ENCODE data around the gene TNFAIP8. TPM values are rescaled to one million over a fixed set of nuclear protein-coding genes. Genes with fewer than 3 reads are reported as not detected.

TNFAIP8 gene
- total RNA-seq, 1 donor from 2014 or later, result 40.0 TPM

GRCh38 chr5:119359737-119360413 lies 4.1 kb downstream of the TNFAIP8 start:
- H3K4me3 ChIP-seq (ENCODE audit: low read depth, low read length), result no peak overlapping the region
- no peaks in the 10 kb centered on the region for H3K36me3 ChIP-seq (ENCODE audit: control insufficient read depth, insufficient read depth, low read length)
- TF ChIP-seq, protein P1, sequence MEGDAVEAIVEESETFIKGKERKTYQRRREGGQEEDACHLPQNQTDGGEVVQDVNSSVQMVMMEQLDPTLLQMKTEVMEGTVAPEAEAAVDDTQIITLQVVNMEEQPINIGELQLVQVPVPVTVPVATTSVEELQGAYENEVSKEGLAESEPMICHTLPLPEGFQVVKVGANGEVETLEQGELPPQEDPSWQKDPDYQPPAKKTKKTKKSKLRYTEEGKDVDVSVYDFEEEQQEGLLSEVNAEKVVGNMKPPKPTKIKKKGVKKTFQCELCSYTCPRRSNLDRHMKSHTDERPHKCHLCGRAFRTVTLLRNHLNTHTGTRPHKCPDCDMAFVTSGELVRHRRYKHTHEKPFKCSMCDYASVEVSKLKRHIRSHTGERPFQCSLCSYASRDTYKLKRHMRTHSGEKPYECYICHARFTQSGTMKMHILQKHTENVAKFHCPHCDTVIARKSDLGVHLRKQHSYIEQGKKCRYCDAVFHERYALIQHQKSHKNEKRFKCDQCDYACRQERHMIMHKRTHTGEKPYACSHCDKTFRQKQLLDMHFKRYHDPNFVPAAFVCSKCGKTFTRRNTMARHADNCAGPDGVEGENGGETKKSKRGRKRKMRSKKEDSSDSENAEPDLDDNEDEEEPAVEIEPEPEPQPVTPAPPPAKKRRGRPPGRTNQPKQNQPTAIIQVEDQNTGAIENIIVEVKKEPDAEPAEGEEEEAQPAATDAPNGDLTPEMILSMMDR (IDR thresholded peaks at IDR 0.05; ENCODE audit: insufficient read depth, low read length, poor library complexity, severe bottlenecking), result no peak
- no peaks in the 10 kb centered on the region for H3K27me3 ChIP-seq (ENCODE audit: control insufficient read depth, insufficient read depth, low read length)
- DNase-seq (ENCODE audit: low read depth), result no peak

- Histone ChIP-seq H3K27me3 (ENCODE audit: control insufficient read depth, insufficient read depth, low read length) (no peaks in the 10 kb centered on the region), H3K36me3 (ENCODE audit: control insufficient read depth, insufficient read depth, low read length) (no peaks in the 10 kb centered on the region), H3K4me3 (ENCODE audit: low read depth, low read length) (no peak overlapping the region)
- TF ChIP-seq, protein P1 (IDR thresholded peaks at IDR 0.05; ENCODE audit: insufficient read depth, low read length, poor library complexity, severe bottlenecking), result no peak
- no peak for DNase-seq (ENCODE audit: low read depth)
Observed at GRCh38 chr5:119360905-119361593, 5.2 kb downstream of the TNFAIP8 start.

GRCh38 chr5:119361594-119362125 lies 5.8 kb downstream of the TNFAIP8 start:
- DNase-seq (ENCODE audit: low read depth), result no peak
- no peak overlapping the region for H3K4me3 ChIP-seq (ENCODE audit: low read depth, low read length)
- H3K36me3 ChIP-seq (ENCODE audit: control insufficient read depth, insufficient read depth, low read length), result no peaks in the 10 kb centered on the region
- TF ChIP-seq, protein P1 (IDR thresholded peaks at IDR 0.05; ENCODE audit: insufficient read depth, low read length, poor library complexity, severe bottlenecking), result no peak
- H3K27me3 ChIP-seq (ENCODE audit: control insufficient read depth, insufficient read depth, low read length), result no peaks in the 10 kb centered on the region

- Histone ChIP-seq H3K4me3 (ENCODE audit: low read depth, low read length) (no peak overlapping the region), H3K27me3 (ENCODE audit: control insufficient read depth, insufficient read depth, low read length) (no peaks in the 10 kb centered on the region), H3K36me3 (ENCODE audit: control insufficient read depth, insufficient read depth, low read length) (no peaks in the 10 kb centered on the region)
- TF ChIP-seq, protein P1 (IDR thresholded peaks at IDR 0.05; ENCODE audit: insufficient read depth, low read length, poor library complexity, severe bottlenecking), result no peak
- no peak for DNase-seq (ENCODE audit: low read depth)
Observed at GRCh38 chr5:119362714-119363113, 6.9 kb downstream of the TNFAIP8 start.

DNA sequence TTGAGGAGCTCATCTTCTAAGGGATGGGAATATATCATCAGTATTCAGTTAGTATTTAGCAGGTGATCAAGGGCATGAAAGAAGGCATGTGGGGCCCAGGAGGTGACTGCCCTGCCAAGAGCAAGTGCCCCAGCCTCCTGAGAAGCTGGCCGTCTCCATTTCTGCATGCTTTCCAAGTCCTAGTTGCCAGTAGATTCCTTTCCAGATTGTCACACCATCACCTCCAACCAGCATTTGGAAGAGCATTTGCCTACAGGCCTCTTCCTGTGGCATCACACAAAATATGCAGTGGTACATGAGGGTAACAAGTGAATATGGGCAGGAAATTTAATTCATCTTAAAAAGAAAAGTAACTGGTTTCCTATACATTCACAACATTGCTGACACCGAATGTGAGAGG lies 7.5 kb downstream of the TNFAIP8 start:
- TF ChIP-seq, protein P1 (IDR thresholded peaks at IDR 0.05; ENCODE audit: insufficient read depth, low read length, poor library complexity, severe bottlenecking), result no peak
- H3K27me3 ChIP-seq (ENCODE audit: control insufficient read depth, insufficient read depth, low read length), result no peaks in the 10 kb centered on the region
- H3K4me3 ChIP-seq (ENCODE audit: low read depth, low read length), result no peak overlapping the region
- H3K36me3 ChIP-seq (ENCODE audit: control insufficient read depth, insufficient read depth, low read length), result no peaks in the 10 kb centered on the region
- no peak for DNase-seq (ENCODE audit: low read depth)
